GM23248 (cell line): Measurements from ENCODE around the gene ELF4. TPM values are rescaled to one million over a fixed set of nuclear protein-coding genes. Genes with fewer than 3 reads are reported as not detected.

Source experiments
- DNase-seq: peaks from one replicate; pipeline ENCODE4 v3.0.0-alpha.2; 2015
- H2AFZ ChIP-seq: fragments of 200-600 bp; sonication (generic); 2 replicates; pipeline ENCODE4 v1.6.1; 2016; ENCODE audit warnings: antibody characterized with exemption
- H3F3A ChIP-seq: fragments of 200-600 bp; sonication (generic); 2 replicates; pipeline ENCODE4 v1.6.1; 2016; ENCODE audit warnings: mild to moderate bottlenecking, antibody characterized with exemption, mixed run types; ENCODE audit not compliant: insufficient read depth
- H3K27ac ChIP-seq: fragments of 200-600 bp; sonication (generic); 2 replicates; pipeline ENCODE4 v1.5.1; 2016; ENCODE audit warnings: mild to moderate bottlenecking
- H3K27me3 ChIP-seq: fragments of 200-600 bp; sonication (generic); replicated peaks from 2 replicates; pipeline ENCODE4 v1.6.1; 2016; ENCODE audit warnings: mild to moderate bottlenecking; ENCODE audit not compliant: insufficient read depth
- H3K36me3 ChIP-seq: fragments of 200-600 bp; sonication (generic); 2 replicates; pipeline ENCODE4 v1.6.1; 2016; ENCODE audit warnings: low read depth, mild to moderate bottlenecking
- H3K4me1 ChIP-seq: fragments of 200-600 bp; sonication (generic); 2 replicates; pipeline ENCODE4 v1.6.1; 2016; ENCODE audit warnings: mild to moderate bottlenecking; ENCODE audit not compliant: insufficient read depth
- H3K4me2 ChIP-seq: fragments of 200-600 bp; sonication (generic); one replicate; pipeline ENCODE4 v1.6.1; 2016; ENCODE audit warnings: mild to moderate bottlenecking; ENCODE audit not compliant: unreplicated experiment
- H3K4me3 ChIP-seq: fragments of 200-600 bp; sonication (generic); 2 replicates; pipeline ENCODE4 v1.5.1; 2016; ENCODE audit warnings: mild to moderate bottlenecking
- H3K79me2 ChIP-seq: fragments of 200-600 bp; sonication (generic); 2 replicates; pipeline ENCODE4 v1.6.1; 2016; ENCODE audit warnings: mild to moderate bottlenecking; ENCODE audit not compliant: insufficient read depth
- H3K9ac ChIP-seq: fragments of 200-600 bp; sonication (generic); 2 replicates; pipeline ENCODE4 v1.6.1; 2016; ENCODE audit warnings: mild to moderate bottlenecking
- H3K9me2 ChIP-seq: fragments of 200-600 bp; sonication (generic); 2 replicates; pipeline ENCODE4 v1.6.1; 2016; ENCODE audit warnings: mixed run types, mild to moderate bottlenecking, moderate library complexity; ENCODE audit not compliant: insufficient read depth
- H3K9me3 ChIP-seq: fragments of 200-600 bp; sonication (generic); one replicate; pipeline ENCODE4 v1.6.1; 2017; ENCODE audit warnings: low read depth
- H4K20me1 ChIP-seq: fragments of 200-600 bp; sonication (generic); 2 replicates; pipeline ENCODE4 v1.6.0; 2016; ENCODE audit not compliant: insufficient read depth
- EZH2 ChIP-seq: fragments of 200-600 bp; sonication (generic); IDR thresholded peaks from 2 replicates; pipeline ENCODE4 v1.6.1; 2018; ENCODE audit warnings: antibody characterized with exemption, mild to moderate bottlenecking; ENCODE audit not compliant: insufficient read depth, poor library complexity, severe bottlenecking
- EZH2phosphoT487 ChIP-seq: fragments of 200-600 bp; sonication (generic); IDR thresholded peaks from 2 replicates; pipeline ENCODE4 v1.6.1; 2018; ENCODE audit warnings: antibody characterized with exemption, moderate library complexity, mild to moderate bottlenecking, low read depth; ENCODE audit not compliant: insufficient read depth
- WGBS, 2 experiments: methylation state at CpG; one replicate each; pipeline ENCODE4 v1.1.6; 2015 to 2017; ENCODE audit warnings: low lambda C conversion rate in 2 of 2, low coverage in 1 of 2; ENCODE audit errors: missing lambda C conversion rate in 2 of 2; 5-methylcytosine and 5-hydroxymethylcytosine counted together
- in situ Hi-C: fragments of 300-500 bp; cut with MboI; formaldehyde crosslinking; loops from 2 replicates; pipeline ENCODE4 v1.15.0; 2020
- polyA plus RNA-seq: library from polyadenylated mRNA; unstranded; fragments of >200 nt; fragmentation: Nextera tagmentation; extraction: Ambion mirVana; gene quantifications from 2 replicates; pipeline ENCODE4 v1.2.1, GENCODE V29; 2016
- total RNA-seq: library from RNA; depleted of rRNA; stranded (reverse); fragments of >200 nt; shearing (Covaris generic); gene quantifications from 2 replicates; pipeline ENCODE4 v1.2.3, GENCODE V29; 2014

Gene ELF4
- total and polyA plus RNA-seq, 2 experiments from 2014 or later, result 9.4 to 16.5 TPM

DNA sequence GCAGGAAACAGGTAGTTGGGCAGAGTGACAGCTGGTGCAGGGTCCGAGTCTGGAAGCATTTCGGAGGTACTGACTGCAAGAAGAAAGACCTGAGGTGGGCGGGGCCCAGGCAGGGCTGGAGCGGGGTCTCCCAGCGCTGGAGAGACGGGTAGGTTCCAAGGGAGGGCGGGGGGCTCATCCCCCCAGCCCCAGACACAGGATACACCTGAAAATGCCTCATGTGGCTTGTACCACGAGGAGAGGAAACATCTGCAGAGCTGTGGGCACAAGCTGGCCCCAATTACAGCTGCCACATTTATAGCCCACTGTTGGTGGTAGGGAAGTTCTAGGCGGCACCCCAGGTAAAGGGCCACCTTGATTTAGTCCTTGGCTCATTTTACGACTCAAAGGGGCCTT lies 38.0 kb downstream of the ELF4 start:
- Histone ChIP-seq H4K20me1 (no peaks in the 10 kb centered on the region), H3F3A (no peaks in the 10 kb centered on the region), H3K4me2 (no peak overlapping the region), H2AFZ (no peak overlapping the region), H3K4me3 (no peak overlapping the region), H3K79me2 (no peaks in the 10 kb centered on the region), H3K9me2 (no peaks in the 10 kb centered on the region), H3K27me3 (no peaks in the 10 kb centered on the region), H3K9me3 (no peaks in the 10 kb centered on the region), H3K9ac (no peak overlapping the region), H3K27ac (no peak overlapping the region), H3K36me3 (no peaks in the 10 kb centered on the region), H3K4me1 (no peaks in the 10 kb centered on the region)
- 72 to 77% methylated on average over 3 to 10 of the region's 10 CpGs for WGBS, 2 experiments
- no peak for TF ChIP-seq EZH2
- DNase-seq, result no peak
- in situ Hi-C loops, result loop anchor here (10.0 kb wide), 1 partner anchor 122 kb away; no protein-coding TSS in a partner anchor

GRCh38 chrX:130071611-130072344 lies 38.5 kb downstream of the ELF4 start:
- Histone ChIP-seq H3K9me2 (no peaks in the 10 kb centered on the region), H3F3A (no peaks in the 10 kb centered on the region), H3K27ac (no peak overlapping the region), H3K4me1 (no peaks in the 10 kb centered on the region), H3K27me3 (no peaks in the 10 kb centered on the region), H3K9me3 (no peaks in the 10 kb centered on the region), H3K36me3 (no peaks in the 10 kb centered on the region), H2AFZ (no peak overlapping the region), H3K4me3 (no peak overlapping the region), H3K79me2 (no peaks in the 10 kb centered on the region), H4K20me1 (no peaks in the 10 kb centered on the region), H3K4me2 (no peak overlapping the region), H3K9ac (no peak overlapping the region)
- no peak for TF ChIP-seq EZH2
- no peak for TF ChIP-seq EZH2phosphoT487
- DNase-seq, result no peak
- WGBS, 2 experiments, result 88 to 97% methylated on average over 9 to 18 of the region's 18 CpGs
- in situ Hi-C loops, result loop anchor here (10.0 kb wide), 1 partner anchor 123 kb away; no protein-coding TSS in a partner anchor

DNA sequence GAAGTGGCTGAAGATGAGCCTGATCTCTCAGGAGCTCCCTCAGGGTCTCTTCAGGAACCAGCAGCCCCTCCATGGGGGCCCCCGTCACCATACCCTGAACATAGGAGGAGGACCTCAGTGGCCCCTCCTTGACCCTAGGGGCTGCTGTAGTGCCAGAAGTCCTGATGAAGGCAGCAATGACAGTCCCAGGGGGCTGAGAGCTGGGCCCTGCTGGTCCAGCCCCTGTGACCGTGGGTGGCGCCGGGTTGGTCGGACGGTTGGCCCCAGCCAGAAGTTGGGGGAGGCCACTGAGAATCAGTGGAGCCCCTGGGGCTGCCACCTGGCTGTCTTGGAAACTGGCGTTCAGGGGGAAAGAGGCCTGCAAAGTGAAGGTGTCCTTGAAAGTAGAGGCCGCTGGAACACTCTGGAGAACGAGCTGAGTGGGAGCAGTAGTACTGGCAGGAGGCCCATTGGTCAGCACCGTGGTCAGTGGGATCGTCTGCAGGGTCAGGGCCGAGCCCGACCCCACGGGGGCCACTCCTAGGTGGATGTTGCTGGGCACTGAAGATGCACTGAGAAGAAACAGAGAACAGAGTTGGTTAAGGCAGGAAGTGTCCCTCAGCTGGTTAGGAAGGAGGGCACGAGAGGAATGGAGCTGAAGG lies 43.2 kb downstream of the ELF4 start:
- Histone ChIP-seq H3K79me2 (no peaks in the 10 kb centered on the region), H2AFZ (no peak overlapping the region), H3K9me2 (no peaks in the 10 kb centered on the region), H3K4me3 (no peak overlapping the region), H4K20me1 (no peaks in the 10 kb centered on the region), H3K9me3 (no peaks in the 10 kb centered on the region), H3K36me3 (no peaks in the 10 kb centered on the region), H3K9ac (no peak overlapping the region), H3F3A (no peaks in the 10 kb centered on the region), H3K4me1 (no peaks in the 10 kb centered on the region), H3K27me3 (no peaks in the 10 kb centered on the region), H3K27ac (no peak overlapping the region), H3K4me2 (no peak overlapping the region)
- DNase-seq, result no peak
- TF ChIP-seq EZH2, result no peak
- no peak for TF ChIP-seq EZH2phosphoT487
- in situ Hi-C loops, result no loop called here
- 88 to 93% methylated on average over 12 to 15 of the region's 15 CpGs for WGBS, 2 experiments

- H3K27ac ChIP-seq, result peak overlapping the region; percentile 33
- no peaks in the 10 kb centered on the region for H3K9me2 ChIP-seq
- no peaks in the 10 kb centered on the region for H3K27me3 ChIP-seq
- H3K4me2 ChIP-seq, result peak overlapping the region; percentile 57
- no peaks in the 10 kb centered on the region for H3K79me2 ChIP-seq
- H3K9ac ChIP-seq, result peak overlapping the region; percentile 86
- peak overlapping the region; percentile 91 for H2AFZ ChIP-seq
- 0 out of 2 replicates have a peak, but pooled peaks cover under 1% of the 10 kb centered on the region for H3K4me1 ChIP-seq
- H3K4me3 ChIP-seq, result peak overlapping the region; percentile 77
- no peaks in the 10 kb centered on the region for H4K20me1 ChIP-seq
- H3F3A ChIP-seq, result no peaks in the 10 kb centered on the region
- no peaks in the 10 kb centered on the region for H3K9me3 ChIP-seq
- in situ Hi-C loops, result no loop called here
- TF ChIP-seq EZH2phosphoT487 (no peak), EZH2 (no peak)
- DNase-seq, result peak; percentile 79
- no peaks in the 10 kb centered on the region for H3K36me3 ChIP-seq
- WGBS, 2 experiments, result 1 to 2% methylated on average over 9 to 39 of the region's 87 CpGs
Measured at GRCh38 chrX:130060122-130061069, 49.9 kb downstream of the ELF4 start.
